ENCODE data around the gene ELFN1.

ELFN1 gene

GRCh38 chr7:1677206-1678080 lies 7.4 kb downstream of the ELFN1 start:
- no peak for DNase-seq

GRCh38 chr7:1678081-1678543 lies 8.0 kb downstream of the ELFN1 start:
- DNase-seq, result no peak

- no peak for DNase-seq
These were observed 8.7 kb downstream of the ELFN1 start for GRCh38 chr7:1678571-1679325.

- no peak for DNase-seq
These were observed 9.4 kb downstream of the ELFN1 start for GRCh38 chr7:1679326-1679965.

GRCh38 chr7:1679966-1680730 lies 10.1 kb downstream of the ELFN1 start:
- DNase-seq, result no peak

GRCh38 chr7:1681581-1681980 lies 11.5 kb downstream of the ELFN1 start:
- DNase-seq, result no peak

- DNase-seq, result no peak
These were observed 15.0 kb downstream of the ELFN1 start for GRCh38 chr7:1685000-1685624.

GRCh38 chr7:1688542-1688941 lies 18.5 kb downstream of the ELFN1 start:
- DNase-seq, result no peak

- no peak for DNase-seq
These were observed 19.2 kb downstream of the ELFN1 start for GRCh38 chr7:1689311-1689710.

GRCh38 chr7:1690359-1690958 lies 20.4 kb downstream of the ELFN1 start:
- DNase-seq, result no peak

GRCh38 chr7:1691096-1691495 lies 21.0 kb downstream of the ELFN1 start:
- no peak for DNase-seq

- no peak for DNase-seq
These were observed 21.8 kb downstream of the ELFN1 start for GRCh38 chr7:1691601-1692514.

GRCh38 chr7:1692515-1693418 lies 22.7 kb downstream of the ELFN1 start:
- DNase-seq, result no peak

- DNase-seq, result no peak
These were observed 23.4 kb downstream of the ELFN1 start for GRCh38 chr7:1693419-1693990.

- no peak for DNase-seq
These were observed 24.0 kb downstream of the ELFN1 start for GRCh38 chr7:1693991-1694524.

- no peak for DNase-seq
These were observed 24.8 kb downstream of the ELFN1 start for GRCh38 chr7:1694611-1695511.

GRCh38 chr7:1695800-1696454 lies 25.9 kb downstream of the ELFN1 start:
- no peak for DNase-seq
